Cardiac muscle cell (in vitro differentiated cells and primary cell): ENCODE data around the gene GATA3. TPM values are rescaled to one million over a fixed set of nuclear protein-coding genes. Genes with fewer than 3 reads are reported as not detected.

Experiments
- DNase-seq, 2 donors: peaks; one replicate each; pipeline versions ENCODE4 v3.0.0 to v3.0.0-alpha.2; 2010 to 2017; ENCODE audit warnings: low read depth in 1 of 2, low spot score in 1 of 2
- H3K27ac ChIP-seq: fragments of 200-600 bp; sonication (generic); 2 replicates; pipeline ENCODE4 v1.5.1; 2016
- H3K27me3 ChIP-seq: fragments of 200-600 bp; sonication (generic); 2 replicates; pipeline ENCODE4 v1.6.0; 2016; ENCODE audit warnings: control low read depth
- H3K36me3 ChIP-seq: fragments of 200-600 bp; sonication (generic); 2 replicates; pipeline ENCODE4 v1.5.1; 2016; ENCODE audit warnings: control low read depth
- H3K4me1 ChIP-seq: fragments of 200-600 bp; sonication (generic); 2 replicates; pipeline ENCODE4 v1.8.1; 2017; ENCODE audit warnings: low read depth, mild to moderate bottlenecking, mixed run types
- H3K4me3 ChIP-seq: fragments of 200-600 bp; sonication (generic); 2 replicates; pipeline ENCODE4 v1.5.1; 2016; ENCODE audit warnings: mild to moderate bottlenecking
- H3K9me3 ChIP-seq: fragments of 200-600 bp; sonication (generic); 2 replicates; pipeline ENCODE4 v1.5.1; 2017; ENCODE audit warnings: low read depth, mild to moderate bottlenecking, control low read depth
- CTCF ChIP-seq: IDR thresholded peaks from 2 replicates; pipeline ENCODE4 v1.5.1; 2012; ENCODE audit warnings: low read depth, mild to moderate bottlenecking, low read length
- polyA plus RNA-seq: library from polyadenylated mRNA; unstranded; fragments of >200 nt; fragmentation: Nextera tagmentation; extraction: Ambion mirVana; gene quantifications from 2 replicates; pipeline ENCODE4 v1.2.1, GENCODE V29; 2016
- total RNA-seq: library from RNA; depleted of rRNA; stranded (reverse); fragments of >200 nt; gene quantifications from 2 replicates; pipeline ENCODE4 v1.2.3, GENCODE V29; 2016

Gene GATA3
- total and polyA plus RNA-seq, 2 experiments from 2014 or later: 3.4 to 4.4 TPM

- H3K27me3 ChIP-seq: peaks cover 90% of the 10 kb centered on the region
- H3K36me3 ChIP-seq: no peaks in the 10 kb centered on the region
- no peak for DNase-seq
- no peaks in the 10 kb centered on the region for H3K9me3 ChIP-seq
- no peaks in the 10 kb centered on the region for H3K4me1 ChIP-seq
- peak overlapping the region; percentile 38 for H3K4me3 ChIP-seq
- TF ChIP-seq CTCF: no peak
- no peak overlapping the region for H3K27ac ChIP-seq
Observed at GRCh38 chr10:8049045-8049864, 5.2 kb upstream of the GATA3 start.

- H3K9me3 ChIP-seq: no peaks in the 10 kb centered on the region
- no peaks in the 10 kb centered on the region for H3K36me3 ChIP-seq
- H3K4me1 ChIP-seq: no peaks in the 10 kb centered on the region
- peaks cover 85% of the 10 kb centered on the region for H3K27me3 ChIP-seq
- no peak for DNase-seq
- no peak for TF ChIP-seq CTCF
- H3K27ac ChIP-seq: no peak overlapping the region
- H3K4me3 ChIP-seq: peak overlapping the region; percentile 38
Observed at GRCh38 chr10:8049865-8050555, 4.5 kb upstream of the GATA3 start.

GRCh38 chr10:8050556-8051108 is 3.9 kb upstream of the GATA3 start:
- TF ChIP-seq CTCF: no peak
- peak in 1 of 2 donors; percentile 62 for DNase-seq
- H3K4me1 ChIP-seq: no peaks in the 10 kb centered on the region
- H3K9me3 ChIP-seq: no peaks in the 10 kb centered on the region
- no peak overlapping the region for H3K27ac ChIP-seq
- peak overlapping the region; percentile 38 for H3K4me3 ChIP-seq
- no peaks in the 10 kb centered on the region for H3K36me3 ChIP-seq
- H3K27me3 ChIP-seq: peaks cover 85% of the 10 kb centered on the region

DNA sequence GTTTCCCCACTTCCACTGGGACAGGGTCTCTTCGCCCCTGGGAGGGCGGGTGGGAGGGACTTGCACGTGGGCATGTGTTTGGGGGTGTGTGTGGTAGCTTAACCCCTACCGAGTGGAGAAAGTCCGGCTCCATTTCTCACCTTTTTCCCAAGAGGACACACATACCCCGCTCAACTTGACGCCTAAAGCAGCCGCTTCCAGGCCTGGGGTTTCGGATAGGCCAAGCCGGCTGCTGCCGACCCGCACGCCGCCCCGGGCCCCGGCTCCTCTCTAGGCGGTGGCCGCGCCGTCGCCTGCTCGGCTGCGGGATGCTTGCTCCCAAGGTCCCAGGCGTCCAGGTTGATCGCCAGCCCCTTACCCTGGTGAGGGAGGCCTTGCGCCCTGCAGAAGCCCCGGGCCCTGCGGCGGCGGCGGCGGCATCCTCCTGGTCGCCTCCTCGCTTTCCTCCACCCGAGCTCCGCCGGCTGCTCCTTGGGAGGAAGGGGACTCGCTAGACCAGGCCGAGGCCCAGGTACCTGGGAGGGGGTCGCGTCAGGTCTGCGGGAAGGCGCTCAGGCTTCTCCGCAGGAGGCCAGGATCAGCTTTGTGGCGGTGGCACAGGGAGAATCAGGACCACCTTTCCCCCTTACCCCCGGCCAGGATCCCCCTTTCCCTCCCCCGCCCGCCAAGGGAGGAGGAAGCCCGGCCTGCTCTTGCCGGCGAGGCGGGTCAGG is 3.2 kb upstream of the GATA3 start:
- TF ChIP-seq CTCF: no peak
- Histone ChIP-seq H3K4me1 (no peaks in the 10 kb centered on the region), H3K9me3 (no peaks in the 10 kb centered on the region), H3K27me3 (peaks cover 84% of the 10 kb centered on the region), H3K4me3 (peak overlapping the region; percentile 38), H3K36me3 (no peaks in the 10 kb centered on the region), H3K27ac (no peak overlapping the region)
- no peak for DNase-seq

- Histone ChIP-seq H3K36me3 (no peaks in the 10 kb centered on the region), H3K27me3 (peaks cover 81% of the 10 kb centered on the region), H3K27ac (no peak overlapping the region), H3K4me3 (peak overlapping the region; percentile 38), H3K9me3 (no peaks in the 10 kb centered on the region), H3K4me1 (peaks cover 4% of the 10 kb centered on the region)
- DNase-seq: no peak
- no peak for TF ChIP-seq CTCF
Observed at GRCh38 chr10:8051851-8052257, 2.6 kb upstream of the GATA3 start.
